MG63 (cell line): ENCODE results near the gene LCNL1. TPM values are rescaled to one million over a fixed set of nuclear protein-coding genes. Genes with fewer than 3 reads are reported as not detected.
"Not testable (repeated sequence)": the region's sequence is repeated elsewhere in the genome, so short reads cannot be mapped to it uniquely, and the experiment has no call there.

Experiments used
- DNase-seq: peaks from one replicate; pipeline ENCODE4 v3.0.0-alpha.2; 2020
- H3K27me3 ChIP-seq: fragments of 250-450 bp; sonication (Bioruptor Pico); 2 replicates; pipeline ENCODE4 v1.5.1; 2020; ENCODE audit warnings: mild to moderate bottlenecking, moderate library complexity
- H3K36me3 ChIP-seq: fragments of 250-450 bp; sonication (Bioruptor Pico); 2 replicates; pipeline ENCODE4 v1.5.1; 2020; ENCODE audit warnings: mild to moderate bottlenecking, moderate library complexity
- H3K4me3 ChIP-seq: fragments of 250-450 bp; sonication (Bioruptor Pico); 2 replicates; pipeline ENCODE4 v1.5.1; 2020; ENCODE audit warnings: mild to moderate bottlenecking, moderate library complexity
- H3K9me3 ChIP-seq: fragments of 250-450 bp; sonication (Bioruptor Pico); 2 replicates; pipeline ENCODE4 v1.5.1; 2020; ENCODE audit warnings: mild to moderate bottlenecking, moderate library complexity
- total RNA-seq: library from RNA; depleted of rRNA; stranded (reverse); fragments of >200 nt; shearing (Covaris generic); gene quantifications from 2 replicates; pipeline ENCODE4 v1.2.3, GENCODE V29; 2014; ENCODE audit warnings: low replicate concordance; rRNA removed

Gene LCNL1
- total RNA-seq, 1 experiment from 2014 or later, result not detected

DNA sequence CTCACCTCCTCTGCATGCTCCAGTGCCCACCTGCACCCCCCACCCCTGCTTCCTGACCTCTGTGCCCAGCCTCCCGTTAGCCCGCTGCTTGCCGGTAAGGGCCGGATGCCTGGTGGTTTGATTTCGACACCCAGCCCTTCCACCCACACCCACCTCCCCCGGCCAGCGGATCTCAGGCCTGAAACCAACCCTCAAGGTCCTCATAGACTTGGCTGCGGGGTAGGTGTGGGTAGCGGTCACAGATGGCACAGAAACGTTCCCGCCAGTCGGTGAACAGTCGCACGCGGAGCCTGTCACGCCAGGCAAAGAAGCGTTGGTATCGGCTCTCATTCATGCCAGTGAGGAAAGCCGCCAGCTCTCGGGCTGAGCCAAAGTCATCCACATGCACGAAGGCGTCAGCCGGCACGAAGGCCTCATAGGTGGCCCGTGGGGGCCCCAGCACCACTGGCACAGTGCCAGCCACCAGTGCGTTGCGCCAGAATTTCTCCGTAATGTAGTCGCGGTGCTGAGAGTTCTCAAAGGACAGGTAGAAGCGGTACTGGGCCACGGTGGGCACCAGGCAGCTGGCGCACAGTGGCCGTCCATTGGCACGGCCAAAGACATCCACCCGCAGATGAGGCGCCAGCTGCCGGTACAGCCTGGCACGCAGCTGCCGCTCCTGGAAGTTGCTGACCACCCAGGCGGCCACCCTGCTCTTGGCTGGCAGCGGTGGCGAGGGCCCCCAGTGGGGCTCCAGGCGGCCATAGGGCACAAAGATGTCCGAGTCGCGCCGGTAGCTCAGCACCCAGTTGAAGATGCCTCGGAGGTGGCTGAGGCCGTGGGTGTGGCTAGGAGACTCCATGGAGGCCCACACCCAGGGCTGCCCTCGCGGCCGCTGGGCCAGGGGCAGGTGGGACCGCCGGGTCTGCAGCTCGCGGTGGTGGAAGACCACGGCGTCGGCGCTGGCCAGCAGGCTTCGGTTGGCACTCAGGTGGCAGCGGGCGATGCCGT lies 48.0 kb downstream of the LCNL1 start:
- Histone ChIP-seq H3K36me3 (no peaks in the 10 kb centered on the region), H3K4me3 (no peak overlapping the region), H3K9me3 (no peaks in the 10 kb centered on the region), H3K27me3 (no peaks in the 10 kb centered on the region)
- DNase-seq, result no peak

DNA sequence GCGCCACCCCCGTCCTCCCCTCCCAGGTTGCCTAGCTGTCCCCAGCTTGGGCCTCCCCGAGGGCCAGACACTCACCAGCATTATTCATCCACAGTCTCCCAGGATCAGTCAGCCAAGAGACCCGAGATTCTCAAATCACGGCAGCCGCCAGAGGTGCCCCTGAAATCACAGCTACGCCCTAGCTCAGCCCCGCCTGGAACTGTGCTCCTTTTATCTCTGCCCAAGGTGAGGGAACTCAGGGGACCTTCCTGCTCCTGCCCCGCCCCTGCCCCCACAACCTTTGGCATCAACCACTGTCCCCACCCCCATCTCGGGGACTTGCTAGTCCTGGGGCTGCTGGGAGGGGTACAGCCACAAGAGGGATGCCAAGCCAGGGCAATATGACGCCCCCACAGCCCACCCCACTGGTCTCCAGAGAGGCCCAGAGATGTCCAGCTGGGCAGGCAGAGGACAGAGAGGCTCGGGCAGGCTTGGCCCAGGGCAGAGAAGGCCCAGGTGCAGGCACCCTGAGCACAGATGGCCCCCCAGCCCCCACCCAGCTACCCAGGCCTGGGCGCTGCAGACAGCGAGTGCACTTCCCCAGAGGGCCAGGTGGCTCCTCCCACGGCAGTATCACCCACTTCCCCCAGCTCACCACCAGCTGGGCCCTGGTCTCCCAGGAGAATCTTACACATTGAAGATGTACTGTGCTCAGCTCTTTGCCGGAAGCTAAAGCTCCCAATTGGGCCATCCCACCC lies 49.3 kb downstream of the LCNL1 start, which contains the start of gene FUT7:
TSS of gene FUT7 (minus strand) at position 185 of the 737 bp plus-strand sequence. CDS start at position 88, 97 bp downstream.
- H3K36me3 ChIP-seq, result no peaks in the 10 kb centered on the region
- H3K4me3 ChIP-seq, result no peak within 1 kb of the TSS
- H3K27me3 ChIP-seq, result no peaks in the 10 kb centered on the region
- H3K9me3 ChIP-seq, result no peaks in the 10 kb centered on the region
- DNase-seq, result no peak

DNA sequence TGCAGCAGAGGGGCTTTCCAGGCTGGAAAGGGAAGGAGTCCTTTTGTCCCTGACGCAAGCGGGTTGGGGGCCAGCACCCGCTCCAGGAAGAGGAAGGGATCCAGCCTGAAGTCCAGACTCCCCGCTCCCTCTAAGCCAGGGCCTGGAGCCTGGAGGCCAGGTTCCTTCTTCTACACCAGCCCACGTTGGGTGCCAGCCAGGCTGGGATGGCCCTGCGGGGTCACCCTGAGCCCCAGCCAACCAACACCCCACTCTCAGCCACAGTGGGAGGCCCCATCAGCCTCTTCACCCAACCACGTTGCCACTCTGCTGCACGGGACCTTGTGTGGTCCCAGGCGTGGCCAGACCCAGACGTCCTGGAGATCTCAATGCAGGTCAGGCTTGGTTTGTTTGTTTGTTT lies 50.1 kb downstream of the LCNL1 start:
- H3K36me3 ChIP-seq, result no peaks in the 10 kb centered on the region
- H3K9me3 ChIP-seq, result no peaks in the 10 kb centered on the region
- H3K4me3 ChIP-seq, result no peak overlapping the region
- no peaks in the 10 kb centered on the region for H3K27me3 ChIP-seq
- no peak for DNase-seq

DNA sequence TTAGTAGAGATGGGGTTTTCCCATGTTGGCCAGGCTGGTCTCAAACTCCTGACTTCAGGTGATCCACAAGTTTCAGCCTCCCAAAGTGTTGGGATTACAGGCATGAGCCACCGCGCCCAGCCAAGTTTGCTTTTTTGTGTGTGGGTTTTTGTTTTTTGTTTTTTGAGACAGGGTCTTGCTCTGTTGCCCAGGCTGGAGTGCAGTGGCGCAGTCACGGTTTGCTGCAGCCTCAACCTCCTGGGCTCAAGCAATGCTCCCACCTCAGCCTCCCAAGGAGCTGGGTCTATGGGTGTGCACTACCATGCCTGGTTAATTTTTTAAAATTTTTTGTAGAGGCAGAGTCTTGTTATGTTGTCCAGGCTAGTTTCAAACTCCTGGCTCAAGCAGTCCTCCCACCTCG lies 50.7 kb downstream of the LCNL1 start:
- DNase-seq, H3K9me3 ChIP-seq, H3K4me3 ChIP-seq, H3K36me3 ChIP-seq, H3K27me3 ChIP-seq: not testable (repeated sequence)

DNA sequence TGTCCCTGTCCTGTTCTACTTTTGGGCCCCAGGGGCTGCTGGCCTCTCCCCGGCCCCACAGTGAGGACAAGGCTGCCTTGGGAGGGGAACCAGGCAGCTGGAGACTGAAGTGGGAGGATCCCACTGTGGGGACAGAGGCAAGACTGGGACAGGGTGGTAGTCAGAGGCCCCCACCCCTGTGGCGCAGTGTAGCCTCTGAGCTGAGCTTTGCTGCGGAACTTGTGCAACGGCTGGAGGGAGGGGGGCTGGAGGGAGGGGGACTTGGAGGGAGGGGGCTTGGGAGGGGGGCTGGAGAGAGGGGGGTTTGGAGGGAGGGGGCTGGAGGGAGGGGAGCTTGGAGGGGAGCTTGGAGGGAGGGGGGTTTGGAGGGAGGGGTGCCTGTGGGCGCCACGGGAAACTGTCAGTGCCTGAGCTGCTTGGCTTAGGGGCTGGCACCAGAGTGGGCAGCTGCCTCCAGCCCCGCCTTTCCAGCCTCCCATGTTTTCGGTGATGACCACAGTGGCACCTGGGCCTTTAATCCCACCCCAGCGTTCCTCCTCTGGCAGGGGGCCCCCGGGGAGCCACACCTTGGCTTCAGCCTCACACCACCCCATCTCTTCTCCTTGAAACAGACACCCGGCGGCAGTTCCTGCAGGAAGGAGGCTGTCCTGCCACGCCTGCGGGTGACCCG lies 51.4 kb downstream of the LCNL1 start:
- H3K36me3 ChIP-seq, result peaks cover 6% of the 10 kb centered on the region; the same call in 1 of the 2 replicates
- H3K9me3 ChIP-seq, result no peaks in the 10 kb centered on the region
- no peaks in the 10 kb centered on the region for H3K27me3 ChIP-seq
- DNase-seq, result no peak
- H3K4me3 ChIP-seq, result no peak overlapping the region

DNA sequence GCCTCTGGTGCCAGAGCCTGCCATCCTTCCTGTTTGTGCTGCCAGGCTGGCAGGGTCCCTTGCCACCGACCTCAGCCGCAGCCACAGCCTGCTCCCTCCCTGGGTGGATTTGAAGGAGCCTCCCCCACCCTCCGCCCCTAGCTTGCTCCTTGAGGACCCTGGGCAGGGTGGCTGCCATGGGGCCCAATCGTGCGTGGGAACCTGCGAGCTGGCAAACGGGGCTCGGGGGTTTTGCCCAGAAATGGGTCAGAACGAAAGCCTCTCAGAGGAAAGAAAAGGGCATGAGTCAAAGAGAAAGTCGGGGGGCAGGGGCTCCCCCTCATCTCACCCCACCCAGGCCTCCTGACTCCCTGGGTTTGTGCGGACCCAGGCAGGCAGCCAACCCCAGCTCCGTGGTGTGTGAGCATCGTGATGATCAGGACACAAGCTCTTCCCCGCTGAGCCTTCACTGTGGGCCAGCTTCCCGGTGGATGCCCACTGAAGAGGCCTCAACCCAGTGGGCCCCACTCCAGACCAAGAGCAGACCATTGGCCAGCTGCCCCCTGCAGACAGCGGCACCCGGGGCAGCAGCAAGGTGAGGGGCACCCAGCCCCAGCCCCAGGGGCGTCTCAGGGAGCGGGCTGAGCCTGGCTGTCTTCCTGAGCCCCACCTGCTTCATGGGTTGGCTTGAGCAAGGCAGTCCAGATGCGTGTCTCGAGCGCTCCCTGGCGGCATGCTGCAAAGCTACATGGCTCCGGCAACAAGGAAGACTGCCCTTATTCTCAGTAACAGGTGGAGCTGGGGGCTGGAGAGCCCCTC lies 52.1 kb downstream of the LCNL1 start:
- peaks cover 10% of the 10 kb centered on the region; the same call in 1 of the 2 replicates for H3K36me3 ChIP-seq
- no peak overlapping the region for H3K4me3 ChIP-seq
- peak; percentile 74 for DNase-seq
- no peaks in the 10 kb centered on the region for H3K27me3 ChIP-seq
- no peaks in the 10 kb centered on the region for H3K9me3 ChIP-seq

Other genes starting within 250 kb of the LCNL1 start
- gene LCN10, start 240.1 kb upstream of the LCNL1 start, total RNA-seq, result not detected in 2 replicates
- gene LCN6, start 234.5 kb upstream of the LCNL1 start, total RNA-seq, result not detected in 2 replicates
- gene LCN8, start 224.8 kb upstream of the LCNL1 start, total RNA-seq, result not detected in 2 replicates
- not detected in 2 replicates for gene LCN15, start 218.5 kb upstream of the LCNL1 start, total RNA-seq
- 53.9 and 57.5 TPM in 2 replicates for gene TMEM141, start 191.6 kb upstream of the LCNL1 start, total RNA-seq
- gene CCDC183, start 186.7 kb upstream of the LCNL1 start, total RNA-seq, result not detected in 2 replicates
- 67.4 and 101 TPM in 2 replicates for gene RABL6, start 175.0 kb upstream of the LCNL1 start, total RNA-seq
- 0.82 TPM in 1 of 2 replicates, not detected in the other for gene AJM1, start 140.5 kb upstream of the LCNL1 start, total RNA-seq
- 47.1 and 74.1 TPM in 2 replicates for gene PHPT1, start 133.6 kb upstream of the LCNL1 start, total RNA-seq
- 0.44 and 0.63 TPM in 2 replicates for gene MAMDC4, start 130.6 kb upstream of the LCNL1 start, total RNA-seq
- 402 and 494 TPM in 2 replicates for gene EDF1, start 116.7 kb upstream of the LCNL1 start, total RNA-seq
- 27.6 and 46.5 TPM in 2 replicates for gene TRAF2, start 96.5 kb upstream of the LCNL1 start, total RNA-seq
- gene FBXW5, start 38.3 kb upstream of the LCNL1 start, total RNA-seq, result 66.3 and 88.3 TPM in 2 replicates
- gene C8G, start 37.8 kb upstream of the LCNL1 start, total RNA-seq, result not detected in 2 replicates
- gene LCN12, start 30.7 kb upstream of the LCNL1 start, total RNA-seq, result not detected in 2 replicates
- not detected in 2 replicates for gene PTGDS, start 5.5 kb upstream of the LCNL1 start, total RNA-seq
- 27.5 and 63.0 TPM in 2 replicates for gene PAXX, start 9.4 kb downstream of the LCNL1 start, total RNA-seq
- not detected in 2 replicates for gene CLIC3, start 13.6 kb downstream of the LCNL1 start, total RNA-seq
- 10.9 and 11.7 TPM in 2 replicates for gene ABCA2, start 45.2 kb downstream of the LCNL1 start, total RNA-seq
- gene FUT7, start 49.1 kb downstream of the LCNL1 start, total RNA-seq, result not detected in 2 replicates
- 86.9 and 253 TPM in 2 replicates for gene NPDC1, start 63.2 kb downstream of the LCNL1 start, total RNA-seq
- gene ENTPD2, start 71.1 kb downstream of the LCNL1 start, total RNA-seq, result not detected in 2 replicates
- 20.8 and 32.5 TPM in 2 replicates for gene SAPCD2, start 87.6 kb downstream of the LCNL1 start, total RNA-seq
- 8.2 and 12.2 TPM in 2 replicates for gene UAP1L1, start 94.5 kb downstream of the LCNL1 start, total RNA-seq
- gene MAN1B1, start 104.0 kb downstream of the LCNL1 start, total RNA-seq, result 77.1 and 83.1 TPM in 2 replicates
- gene DPP7, start 131.7 kb downstream of the LCNL1 start, total RNA-seq, result 53.6 and 57.8 TPM in 2 replicates
- not detected in 2 replicates for gene GRIN1, start 156.2 kb downstream of the LCNL1 start, total RNA-seq
- gene LRRC26, start 187.1 kb downstream of the LCNL1 start, total RNA-seq, result not detected in 2 replicates
- not detected in 2 replicates for gene TMEM210, start 189.1 kb downstream of the LCNL1 start, total RNA-seq
- 31.1 and 34.6 TPM in 2 replicates for gene ANAPC2, start 205.6 kb downstream of the LCNL1 start, total RNA-seq
- 161 and 267 TPM in 2 replicates for gene SSNA1, start 205.7 kb downstream of the LCNL1 start, total RNA-seq
- 6.2 and 12.0 TPM in 2 replicates for gene TPRN, start 217.7 kb downstream of the LCNL1 start, total RNA-seq
- gene TMEM203, start 222.7 kb downstream of the LCNL1 start, total RNA-seq, result 33.5 and 61.7 TPM in 2 replicates
- gene NDOR1, start 222.7 kb downstream of the LCNL1 start, total RNA-seq, result 2.0 and 5.7 TPM in 2 replicates
- not detected in 2 replicates for gene RNF208, start 239.2 kb downstream of the LCNL1 start, total RNA-seq
- 0.89 and 1.5 TPM in 2 replicates for gene CYSRT1, start 242.2 kb downstream of the LCNL1 start, total RNA-seq
- not detected in 2 replicates for gene RNF224, start 244.5 kb downstream of the LCNL1 start, total RNA-seq
- gene SLC34A3, start 247.9 kb downstream of the LCNL1 start, total RNA-seq, result not detected in 2 replicates